ES-I3 (cell line): ENCODE data around the gene KLK11.

ENCODE experiments used
- H3K36me3 ChIP-seq: 2 replicates; pipeline ENCODE4 v1.6.1; 2013; ENCODE audit warnings: mild to moderate bottlenecking, low read length, control low read depth, moderate library complexity; ENCODE audit not compliant: insufficient read depth
- H3K4me1 ChIP-seq: 2 replicates; pipeline ENCODE4 v1.6.1; 2013; ENCODE audit warnings: mild to moderate bottlenecking, control low read depth, low read length; ENCODE audit not compliant: insufficient read depth
- H3K9ac ChIP-seq: 2 replicates; pipeline ENCODE4 v1.6.1; 2013; ENCODE audit warnings: low read depth, mild to moderate bottlenecking, low read length, moderate library complexity
- H3K9me3 ChIP-seq: 2 replicates; pipeline ENCODE4 v1.6.1; 2013; ENCODE audit warnings: mild to moderate bottlenecking, low read length, moderate library complexity; ENCODE audit not compliant: control insufficient read depth, insufficient read depth

The KLK11 gene

DNA sequence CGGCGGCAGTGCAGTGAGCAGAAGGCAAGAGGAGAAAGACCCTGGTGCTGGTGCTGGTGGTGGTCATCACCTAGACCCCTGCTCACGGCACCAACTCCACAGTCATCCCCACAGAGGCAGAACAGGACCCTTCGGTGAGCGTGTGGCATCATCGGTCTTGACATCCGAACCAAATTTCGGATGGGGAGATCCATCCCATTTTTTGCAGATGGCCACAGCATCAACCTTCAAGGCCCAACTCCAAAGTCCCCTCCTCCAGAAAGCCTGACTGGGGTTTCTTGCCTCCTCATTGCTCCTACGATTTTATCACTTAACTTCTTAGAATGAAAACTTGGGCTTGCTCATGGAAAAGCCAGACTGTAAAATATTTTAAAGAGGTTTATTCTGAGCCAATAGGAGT is 17.1 kb upstream of the KLK11 start:
- Histone ChIP-seq H3K4me1 (peaks cover 18% of the 10 kb centered on the region), H3K9me3 (no peaks in the 10 kb centered on the region), H3K9ac (no peak overlapping the region), H3K36me3 (no peaks in the 10 kb centered on the region)

GRCh38 chr19:51040151-51040550 is 13.7 kb upstream of the KLK11 start:
- Histone ChIP-seq H3K4me1 (peaks cover 6% of the 10 kb centered on the region), H3K36me3 (no peaks in the 10 kb centered on the region), H3K9me3 (no peaks in the 10 kb centered on the region), H3K9ac (no peak overlapping the region)

DNA sequence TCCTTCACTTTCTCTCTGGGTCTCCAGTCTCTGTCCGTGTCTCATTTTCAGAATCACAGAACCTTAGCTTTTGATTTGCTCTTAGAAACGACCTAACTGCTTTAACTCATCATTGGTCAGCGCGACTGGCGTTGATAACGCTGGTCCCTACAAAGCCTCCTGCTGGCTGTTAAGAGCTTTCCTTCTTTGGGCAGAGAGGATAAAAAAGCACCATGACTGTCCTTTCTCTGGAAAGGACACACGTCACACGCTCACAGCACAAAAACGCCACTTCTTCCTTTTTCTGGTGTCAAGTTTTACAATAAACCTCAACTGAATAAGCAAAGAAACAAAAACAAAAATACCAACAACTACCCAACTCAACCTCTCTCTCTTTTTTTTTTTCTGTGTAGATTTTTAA is 10.1 kb upstream of the KLK11 start:
- no peaks in the 10 kb centered on the region for H3K9me3 ChIP-seq
- no peak overlapping the region for H3K9ac ChIP-seq
- H3K36me3 ChIP-seq, result no peaks in the 10 kb centered on the region
- no peaks in the 10 kb centered on the region for H3K4me1 ChIP-seq

DNA sequence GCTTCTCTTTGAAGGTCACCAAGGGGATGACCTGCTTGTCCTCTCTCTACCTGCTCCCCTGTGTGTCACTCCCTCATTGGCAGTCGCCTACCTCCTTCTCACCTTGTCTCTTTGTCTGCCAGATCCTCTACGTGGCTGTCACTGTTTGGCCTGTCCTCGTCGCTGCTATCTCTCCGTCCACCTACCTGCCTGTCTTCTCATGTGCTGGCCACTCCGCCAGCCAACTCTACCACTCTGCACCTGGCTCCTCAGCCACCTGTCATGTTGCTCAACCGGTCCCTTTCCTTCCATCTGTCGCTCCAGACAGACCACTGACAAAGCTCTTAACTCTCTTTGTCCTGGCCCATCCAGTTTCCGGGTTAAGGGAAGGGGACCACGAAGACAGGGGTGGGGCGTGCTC is 8.3 kb upstream of the KLK11 start, which contains the start of gene KLK12:
Gene KLK12 (minus strand): TSS at position 299 of the 400 bp plus-strand sequence. CDS start 381 bp downstream, outside the sequence.
- H3K4me1 ChIP-seq, result no peaks in the 10 kb centered on the region
- H3K36me3 ChIP-seq, result no peaks in the 10 kb centered on the region
- H3K9ac ChIP-seq, result no peak within 1 kb of the TSS
- no peaks in the 10 kb centered on the region for H3K9me3 ChIP-seq

DNA sequence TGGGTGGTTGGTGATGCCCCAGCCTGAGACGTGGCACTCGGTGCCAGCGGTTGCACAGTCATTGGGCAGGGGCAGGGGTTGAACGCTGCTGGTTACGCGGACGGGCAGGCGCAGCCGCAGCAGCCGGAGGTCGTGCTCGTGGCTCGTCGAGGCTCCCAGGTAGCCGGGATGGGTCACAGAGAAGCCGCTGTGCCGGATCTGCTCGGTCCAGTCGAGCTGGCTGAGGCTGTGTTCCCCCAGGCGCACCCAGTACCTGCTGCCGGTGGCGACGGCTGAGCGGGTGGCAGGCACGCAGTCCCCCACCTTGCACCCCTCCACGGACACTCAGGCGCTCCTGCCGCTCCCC is 5.4 kb upstream of the KLK11 start:
- Histone ChIP-seq H3K36me3 (no peaks in the 10 kb centered on the region), H3K9me3 (no peaks in the 10 kb centered on the region), H3K9ac (no peak overlapping the region), H3K4me1 (peaks cover 6% of the 10 kb centered on the region)

DNA sequence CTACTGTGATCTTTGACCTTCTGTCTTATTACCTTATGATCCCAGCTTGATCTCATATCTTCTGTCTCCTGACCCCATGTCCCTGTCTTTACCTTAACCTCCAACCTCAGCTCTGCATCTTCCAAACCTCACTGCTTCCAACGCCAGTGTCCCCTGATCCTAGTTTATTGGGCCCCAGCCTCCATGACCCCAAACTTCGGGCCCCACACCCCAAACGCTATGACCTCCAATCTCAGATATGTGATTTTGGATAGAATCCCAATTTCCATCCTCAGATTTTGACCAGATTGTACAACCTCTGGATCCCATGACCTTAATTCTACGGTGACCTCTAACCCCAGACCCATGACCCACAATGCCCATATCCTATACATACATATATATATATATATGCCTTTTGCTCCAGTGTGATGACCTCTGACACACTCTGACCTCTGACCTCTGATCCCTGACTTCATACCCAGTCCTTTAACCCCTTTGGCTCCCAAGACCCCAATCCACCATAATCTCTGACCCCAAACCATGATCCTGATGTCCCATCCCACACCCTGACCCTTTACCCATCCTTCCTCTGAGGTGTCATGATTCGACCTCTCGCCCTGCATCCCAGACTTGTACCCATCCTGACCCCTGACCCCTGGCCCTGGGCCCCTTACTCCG is 4.9 kb upstream of the KLK11 start:
- Histone ChIP-seq H3K36me3 (no peaks in the 10 kb centered on the region), H3K9ac (no peak overlapping the region), H3K4me1 (peaks cover 11% of the 10 kb centered on the region), H3K9me3 (no peaks in the 10 kb centered on the region)

- Histone ChIP-seq H3K9ac (no peak overlapping the region), H3K36me3 (no peaks in the 10 kb centered on the region), H3K9me3 (no peaks in the 10 kb centered on the region), H3K4me1 (peaks cover 18% of the 10 kb centered on the region)
These were observed 4.2 kb upstream of the KLK11 start for GRCh38 chr19:51030631-51031030.

- H3K36me3 ChIP-seq, result no peaks in the 10 kb centered on the region
- H3K9me3 ChIP-seq, result no peaks in the 10 kb centered on the region
These were observed 3.3 kb upstream of the KLK11 start for GRCh38 chr19:51029718-51030117.

GRCh38 chr19:51027873-51028272 is 1.5 kb upstream of the KLK11 start:
- Histone ChIP-seq H3K9ac (no peak overlapping the region), H3K9me3 (no peaks in the 10 kb centered on the region), H3K4me1 (peaks cover 22% of the 10 kb centered on the region), H3K36me3 (no peaks in the 10 kb centered on the region)

More at GRCh38 chr19:51029718-51030117, 3.3 kb upstream of the KLK11 start:
- H3K4me1 ChIP-seq, result peaks cover 22% of the 10 kb centered on the region
- no peak overlapping the region for H3K9ac ChIP-seq

- no peaks in the 10 kb centered on the region for H3K36me3 ChIP-seq
These were observed 850 bp upstream of the KLK11 start for GRCh38 chr19:51027126-51027806.

GRCh38 chr19:51025809-51026553 is 435 bp downstream of the KLK11 start:
- Histone ChIP-seq H3K9ac (no peak overlapping the region), H3K36me3 (no peaks in the 10 kb centered on the region), H3K4me1 (peaks cover 27% of the 10 kb centered on the region), H3K9me3 (no peaks in the 10 kb centered on the region)

More at GRCh38 chr19:51027126-51027806, 850 bp upstream of the KLK11 start:
- Histone ChIP-seq H3K9ac (no peak overlapping the region), H3K4me1 (peaks cover 22% of the 10 kb centered on the region), H3K9me3 (no peaks in the 10 kb centered on the region)

DNA sequence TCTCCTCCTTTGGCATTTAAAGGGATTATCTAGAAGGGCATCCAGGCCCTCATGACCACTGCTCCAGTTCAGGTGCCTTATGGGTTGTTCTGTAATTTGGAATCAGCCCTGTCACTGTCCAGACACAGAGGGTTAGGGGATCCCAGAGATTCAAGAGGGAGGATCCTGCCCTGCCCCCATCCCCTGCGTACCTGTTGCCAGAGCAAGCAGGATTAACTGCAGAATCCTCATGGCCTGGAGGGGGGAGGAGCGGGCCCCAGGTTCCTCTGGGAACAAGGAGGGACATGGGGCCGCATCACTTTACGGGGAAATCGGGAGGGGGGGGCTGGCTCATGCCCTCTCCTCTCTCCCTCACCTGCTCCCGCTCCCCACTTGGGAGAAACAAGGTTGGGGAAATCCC is 1.0 kb downstream of the KLK11 start:
- H3K4me1 ChIP-seq, result peaks cover 27% of the 10 kb centered on the region
- no peaks in the 10 kb centered on the region for H3K9me3 ChIP-seq
- no peak overlapping the region for H3K9ac ChIP-seq
- H3K36me3 ChIP-seq, result no peaks in the 10 kb centered on the region

DNA sequence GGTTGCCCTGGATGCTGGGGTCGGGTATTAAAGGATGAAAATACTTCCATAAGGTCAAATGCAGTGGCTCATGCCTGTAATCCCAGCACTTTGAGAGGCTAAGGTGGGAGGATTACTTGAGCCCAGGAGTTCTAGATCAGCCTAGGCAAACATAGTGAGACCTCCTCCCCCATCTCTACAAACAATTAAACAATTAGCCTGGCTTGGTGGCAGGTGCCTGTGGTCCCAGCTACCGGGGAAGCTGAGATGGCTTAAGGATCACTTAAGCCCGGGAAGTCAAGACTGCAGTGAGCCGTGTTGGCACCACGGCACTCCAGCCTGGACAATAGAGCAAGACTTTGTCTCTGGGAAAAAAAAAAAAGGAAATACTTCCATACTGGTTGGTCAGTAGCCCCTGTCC is 1.5 kb downstream of the KLK11 start:
- H3K9ac ChIP-seq, result no peak overlapping the region
- H3K36me3 ChIP-seq, result no peaks in the 10 kb centered on the region
- H3K9me3 ChIP-seq, result no peaks in the 10 kb centered on the region
- peaks cover 27% of the 10 kb centered on the region for H3K4me1 ChIP-seq

DNA sequence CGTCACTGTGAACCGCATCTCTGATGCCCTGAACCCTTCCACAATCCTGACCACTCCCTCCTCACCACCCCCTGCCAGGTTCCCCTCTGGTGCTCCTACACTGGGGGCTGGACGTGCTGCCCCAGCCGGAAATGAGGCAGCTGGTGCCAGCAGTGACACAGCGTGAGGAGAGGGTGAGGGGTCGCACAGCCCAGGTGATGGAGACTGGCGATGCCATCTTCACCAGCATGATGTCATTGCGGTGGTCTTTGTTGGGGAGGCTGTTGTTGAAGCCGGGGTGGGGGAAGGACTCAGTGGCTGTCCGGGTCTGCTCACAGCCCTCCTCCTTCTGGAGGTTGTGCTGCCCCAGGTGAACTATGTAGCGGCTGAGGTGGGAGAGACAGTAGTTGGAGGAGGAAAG is 2.5 kb downstream of the KLK11 start:
- Histone ChIP-seq H3K36me3 (no peaks in the 10 kb centered on the region), H3K9ac (no peak overlapping the region), H3K4me1 (peaks cover 27% of the 10 kb centered on the region), H3K9me3 (no peaks in the 10 kb centered on the region)

DNA sequence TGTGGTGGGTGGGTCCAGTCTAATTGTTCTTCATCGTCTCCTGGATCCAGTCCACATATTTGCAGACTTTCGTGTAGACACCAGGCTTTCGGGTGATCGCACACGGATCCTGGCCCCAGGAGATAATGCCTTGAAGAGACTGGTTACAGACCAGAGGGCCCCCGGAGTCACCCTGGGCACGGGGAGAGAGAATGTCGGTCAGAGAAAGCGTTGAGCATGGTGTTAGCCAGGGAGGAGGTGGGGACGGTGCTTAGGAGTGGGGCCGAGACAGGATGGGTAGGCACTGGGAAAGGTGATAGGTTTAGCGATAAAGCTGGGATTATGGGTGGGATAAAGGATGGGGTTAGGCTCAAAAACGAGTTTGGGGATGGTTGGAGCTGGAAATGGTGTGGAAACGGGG is 3.9 kb downstream of the KLK11 start:
- Histone ChIP-seq H3K36me3 (no peaks in the 10 kb centered on the region), H3K9me3 (no peaks in the 10 kb centered on the region; the same call in 1 of the 2 replicates), H3K9ac (no peak overlapping the region), H3K4me1 (peaks cover 27% of the 10 kb centered on the region)
